HepG2 (cell line): ENCODE results near the gene RCCD1. TPM values are rescaled to one million over a fixed set of nuclear protein-coding genes. Genes with fewer than 3 reads are reported as not detected.

Source experiments
- ERF ChIP-seq: IDR thresholded peaks from 2 replicates; pipeline ENCODE4 v1.6.1; 2018; ENCODE audit warnings: missing biosample characterization, missing genetic modification reagents
- GTF3A ChIP-seq: sonication (generic); formaldehyde crosslinking; conservative IDR thresholded peaks from 2 replicates; pipeline ENCODE4 v1.4.0; 2020; ENCODE audit warnings: mild to moderate bottlenecking, missing genetic modification reagents
- HMG20B ChIP-seq: conservative IDR thresholded peaks from 2 replicates; pipeline ENCODE4 v1.6.1; 2016; ENCODE audit warnings: missing genetic modification reagents, missing compliant biosample characterization
- HNRNPH1 ChIP-seq: fragments of 200-400 bp; formaldehyde crosslinking; optimal IDR thresholded peaks from 2 replicates; pipeline ENCODE3; 2017; ENCODE audit warnings: mild to moderate bottlenecking, low read depth, low read length
- HOXA7 ChIP-seq: sonication (generic); formaldehyde crosslinking; IDR thresholded peaks from 2 replicates; pipeline ENCODE4 v1.8.1; 2022; ENCODE audit warnings: mild to moderate bottlenecking, missing genetic modification reagents, moderate library complexity
- MEF2D ChIP-seq: sonication (generic); formaldehyde crosslinking; IDR thresholded peaks from 2 replicates; pipeline ENCODE4 v1.5.1; 2020; ENCODE audit warnings: mild to moderate bottlenecking, missing genetic modification reagents
- NR2F1 ChIP-seq, 2 experiments: fragments of 450-650 bp in 1 of 2; formaldehyde crosslinking in 1 of 2; IDR thresholded peaks; 2 replicates each; pipeline versions ENCODE4 v1.5.0 to v1.6.1; 2016 to 2020; ENCODE audit warnings: mild to moderate bottlenecking in 1 of 2, missing compliant biosample characterization in 1 of 2, missing genetic modification reagents in 1 of 2, moderate library complexity in 1 of 2
- ONECUT2 ChIP-seq: sonication (generic); formaldehyde crosslinking; IDR thresholded peaks from 2 replicates; pipeline ENCODE4 v1.4.0; 2020; ENCODE audit warnings: missing genetic modification reagents
- PHF8 ChIP-seq: sonication (generic); formaldehyde crosslinking; IDR thresholded peaks from 2 replicates; pipeline ENCODE4 v1.5.0; 2020; ENCODE audit warnings: missing genetic modification reagents
- RCOR2 ChIP-seq: IDR thresholded peaks from 2 replicates; pipeline ENCODE4 v1.6.1; 2016; ENCODE audit warnings: missing biosample characterization, missing genetic modification reagents
- SALL2 ChIP-seq: sonication (generic); formaldehyde crosslinking; IDR thresholded peaks from 2 replicates; pipeline ENCODE4 v1.8.1; 2023; ENCODE audit warnings: mild to moderate bottlenecking, missing genetic modification reagents, inconsistent platforms
- SNAI1 ChIP-seq: sonication (generic); formaldehyde crosslinking; IDR thresholded peaks from 2 replicates; pipeline ENCODE4 v1.5.0; 2020; ENCODE audit warnings: mild to moderate bottlenecking, missing genetic modification reagents, borderline replicate concordance
- ZFP1 ChIP-seq: IDR thresholded peaks from 2 replicates; pipeline ENCODE4 v1.6.1; 2016
- ZNF17 ChIP-seq: sonication (generic); formaldehyde crosslinking; IDR thresholded peaks from 2 replicates; pipeline ENCODE4 v1.5.0; 2020; ENCODE audit warnings: mild to moderate bottlenecking, missing genetic modification reagents
- ZNF563 ChIP-seq: sonication (generic); formaldehyde crosslinking; IDR thresholded peaks from 2 replicates; pipeline ENCODE4 v1.8.0; 2022; ENCODE audit warnings: mild to moderate bottlenecking, moderate library complexity, missing genetic modification reagents
- ZNF747 ChIP-seq: sonication (generic); formaldehyde crosslinking; IDR thresholded peaks from 2 replicates; pipeline ENCODE4 v1.8.1; 2023; ENCODE audit warnings: missing genetic modification reagents, mild to moderate bottlenecking, borderline replicate concordance
- polyA plus RNA-seq, 8 experiments: library from polyadenylated mRNA; depleted of rRNA in 3 of 8; stranded (reverse) in 7 of 8; unstranded in 1 of 8; fragments of >200 nt; fragmentation: Illumina TruSeq in 4 of 8; extraction: Trizol in 4 of 8; gene quantifications; 2 replicates each; pipeline versions ENCODE4 v1.2.1 to v1.2.3, GENCODE V29; 2011 to 2016; ENCODE audit warnings: low read depth in 4 of 8, missing spikeins in 1 of 8, mixed read lengths in 1 of 8; ENCODE audit not compliant: insufficient read depth in 1 of 8
- total RNA-seq, 5 experiments: library from RNA; depleted of rRNA; stranded (reverse); fragments of >200 nt; fragmentation: Illumina TruSeq; extraction: Trizol; gene quantifications; 2 replicates each; pipeline ENCODE4 v1.2.3, GENCODE V29; 2016; ENCODE audit warnings: low read depth in 1 of 5
- TF ChIP-seq, protein P1 (sequence below): sonication (generic); formaldehyde crosslinking; IDR thresholded peaks from 2 replicates; pipeline ENCODE4 v1.8.1; 2022; ENCODE audit warnings: low read depth, mild to moderate bottlenecking, missing genetic modification reagents
- TF ChIP-seq, protein P2 (sequence below): sonication (generic); formaldehyde crosslinking; IDR thresholded peaks from 2 replicates; pipeline ENCODE4 v1.5.1; 2020; ENCODE audit warnings: mild to moderate bottlenecking, missing genetic modification reagents, borderline replicate concordance
- TF ChIP-seq, protein P3 (sequence below): sonication (generic); formaldehyde crosslinking; IDR thresholded peaks from 2 replicates; pipeline ENCODE4 v1.4.0; 2020; ENCODE audit warnings: mild to moderate bottlenecking, missing genetic modification reagents

Gene RCCD1
- total and polyA plus RNA-seq, 2 of the 13 experiments (the other 11 are each of a cell fraction or from before 2014, with no cell fraction given) = 14.1 to 15.1 TPM

DNA sequence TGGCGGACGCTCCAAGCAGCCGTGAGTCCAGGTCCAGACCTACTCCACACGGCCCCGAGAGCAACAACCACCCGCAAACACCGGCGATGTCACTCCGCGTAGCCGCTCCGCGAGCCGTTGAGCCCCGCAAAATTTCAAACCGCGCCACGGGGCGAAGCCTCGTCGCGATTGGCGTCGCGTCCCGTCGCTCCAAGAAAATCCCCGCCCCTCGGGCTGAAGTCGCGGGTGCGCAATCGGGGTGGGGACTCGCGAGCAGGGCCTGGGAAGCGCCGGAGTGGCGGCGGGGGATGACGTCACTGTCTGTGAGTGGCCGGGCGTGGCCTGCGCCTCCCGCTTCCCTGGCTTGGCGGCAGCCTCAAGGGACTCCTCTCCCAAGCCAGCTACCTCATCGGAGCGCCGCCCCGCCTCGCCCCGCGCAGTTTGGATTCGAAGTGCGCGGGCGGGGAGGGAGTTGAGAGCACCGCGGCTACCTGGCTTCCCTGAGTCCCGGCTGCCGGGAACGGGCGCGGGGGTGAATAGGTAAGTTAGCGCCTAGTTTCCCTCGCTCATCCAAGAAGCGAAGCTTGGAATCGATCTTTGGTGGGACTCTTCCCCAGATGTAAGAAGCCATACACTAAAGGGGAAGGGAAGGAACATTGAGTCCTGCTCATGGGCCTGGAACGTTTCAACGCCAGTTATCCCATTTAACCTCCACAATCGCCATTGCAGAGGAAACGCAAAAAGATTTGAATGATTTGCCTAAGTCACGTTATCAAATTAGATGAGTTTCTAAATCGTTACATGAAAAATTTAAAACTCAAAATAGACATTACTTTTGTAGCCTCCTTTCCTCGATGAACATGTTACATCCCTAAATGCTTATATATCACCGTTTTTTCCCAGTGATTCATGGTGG lies 40.0 kb downstream of the RCCD1 start, which contains the start of gene PRC1 (continued):
- TF ChIP-seq HMG20B (CRISPR knock-in tag) (0 out of 2 replicates have a peak, but pooled peaks have one; percentile 49), ZNF563 (CRISPR knock-in tag) (peak; percentile 89), SALL2 (no peak; the same call in none of the 2 replicates), RCOR2 (CRISPR knock-in tag) (no peak), HNRNPH1 (no peak), ONECUT2 (no peak), ZNF747 (CRISPR knock-in tag) (peak; percentile 83; the same call in 1 of the 2 replicates), NR2F1 (CRISPR knock-in tag; IDR thresholded peaks at IDR 0.05) (no peak), MEF2D (CRISPR knock-in tag) (peak; percentile 50; the same call in 1 of the 2 replicates), GTF3A (no peak), ERF (CRISPR knock-in tag) (peak; percentile 58; the same call in 1 of the 2 replicates), SNAI1 (CRISPR knock-in tag) (no peak), HOXA7 (CRISPR knock-in tag) (0 out of 2 replicates have a peak, but pooled peaks have one; percentile 36), PHF8 (CRISPR knock-in tag) (peak; percentile 90), ZNF17 (CRISPR knock-in tag) (no peak), ZFP1 (no peak)
- TF ChIP-seq, protein P1, sequence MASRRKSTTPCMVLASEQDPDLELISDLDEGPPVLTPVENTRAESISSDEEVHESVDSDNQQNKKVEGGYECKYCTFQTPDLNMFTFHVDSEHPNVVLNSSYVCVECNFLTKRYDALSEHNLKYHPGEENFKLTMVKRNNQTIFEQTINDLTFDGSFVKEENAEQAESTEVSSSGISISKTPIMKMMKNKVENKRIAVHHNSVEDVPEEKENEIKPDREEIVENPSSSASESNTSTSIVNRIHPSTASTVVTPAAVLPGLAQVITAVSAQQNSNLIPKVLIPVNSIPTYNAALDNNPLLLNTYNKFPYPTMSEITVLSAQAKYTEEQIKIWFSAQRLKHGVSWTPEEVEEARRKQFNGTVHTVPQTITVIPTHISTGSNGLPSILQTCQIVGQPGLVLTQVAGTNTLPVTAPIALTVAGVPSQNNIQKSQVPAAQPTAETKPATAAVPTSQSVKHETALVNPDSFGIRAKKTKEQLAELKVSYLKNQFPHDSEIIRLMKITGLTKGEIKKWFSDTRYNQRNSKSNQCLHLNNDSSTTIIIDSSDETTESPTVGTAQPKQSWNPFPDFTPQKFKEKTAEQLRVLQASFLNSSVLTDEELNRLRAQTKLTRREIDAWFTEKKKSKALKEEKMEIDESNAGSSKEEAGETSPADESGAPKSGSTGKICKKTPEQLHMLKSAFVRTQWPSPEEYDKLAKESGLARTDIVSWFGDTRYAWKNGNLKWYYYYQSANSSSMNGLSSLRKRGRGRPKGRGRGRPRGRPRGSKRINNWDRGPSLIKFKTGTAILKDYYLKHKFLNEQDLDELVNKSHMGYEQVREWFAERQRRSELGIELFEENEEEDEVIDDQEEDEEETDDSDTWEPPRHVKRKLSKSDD (CRISPR knock-in tag) = peak; percentile 80; the same call in 1 of the 2 replicates
- TF ChIP-seq, protein P2, sequence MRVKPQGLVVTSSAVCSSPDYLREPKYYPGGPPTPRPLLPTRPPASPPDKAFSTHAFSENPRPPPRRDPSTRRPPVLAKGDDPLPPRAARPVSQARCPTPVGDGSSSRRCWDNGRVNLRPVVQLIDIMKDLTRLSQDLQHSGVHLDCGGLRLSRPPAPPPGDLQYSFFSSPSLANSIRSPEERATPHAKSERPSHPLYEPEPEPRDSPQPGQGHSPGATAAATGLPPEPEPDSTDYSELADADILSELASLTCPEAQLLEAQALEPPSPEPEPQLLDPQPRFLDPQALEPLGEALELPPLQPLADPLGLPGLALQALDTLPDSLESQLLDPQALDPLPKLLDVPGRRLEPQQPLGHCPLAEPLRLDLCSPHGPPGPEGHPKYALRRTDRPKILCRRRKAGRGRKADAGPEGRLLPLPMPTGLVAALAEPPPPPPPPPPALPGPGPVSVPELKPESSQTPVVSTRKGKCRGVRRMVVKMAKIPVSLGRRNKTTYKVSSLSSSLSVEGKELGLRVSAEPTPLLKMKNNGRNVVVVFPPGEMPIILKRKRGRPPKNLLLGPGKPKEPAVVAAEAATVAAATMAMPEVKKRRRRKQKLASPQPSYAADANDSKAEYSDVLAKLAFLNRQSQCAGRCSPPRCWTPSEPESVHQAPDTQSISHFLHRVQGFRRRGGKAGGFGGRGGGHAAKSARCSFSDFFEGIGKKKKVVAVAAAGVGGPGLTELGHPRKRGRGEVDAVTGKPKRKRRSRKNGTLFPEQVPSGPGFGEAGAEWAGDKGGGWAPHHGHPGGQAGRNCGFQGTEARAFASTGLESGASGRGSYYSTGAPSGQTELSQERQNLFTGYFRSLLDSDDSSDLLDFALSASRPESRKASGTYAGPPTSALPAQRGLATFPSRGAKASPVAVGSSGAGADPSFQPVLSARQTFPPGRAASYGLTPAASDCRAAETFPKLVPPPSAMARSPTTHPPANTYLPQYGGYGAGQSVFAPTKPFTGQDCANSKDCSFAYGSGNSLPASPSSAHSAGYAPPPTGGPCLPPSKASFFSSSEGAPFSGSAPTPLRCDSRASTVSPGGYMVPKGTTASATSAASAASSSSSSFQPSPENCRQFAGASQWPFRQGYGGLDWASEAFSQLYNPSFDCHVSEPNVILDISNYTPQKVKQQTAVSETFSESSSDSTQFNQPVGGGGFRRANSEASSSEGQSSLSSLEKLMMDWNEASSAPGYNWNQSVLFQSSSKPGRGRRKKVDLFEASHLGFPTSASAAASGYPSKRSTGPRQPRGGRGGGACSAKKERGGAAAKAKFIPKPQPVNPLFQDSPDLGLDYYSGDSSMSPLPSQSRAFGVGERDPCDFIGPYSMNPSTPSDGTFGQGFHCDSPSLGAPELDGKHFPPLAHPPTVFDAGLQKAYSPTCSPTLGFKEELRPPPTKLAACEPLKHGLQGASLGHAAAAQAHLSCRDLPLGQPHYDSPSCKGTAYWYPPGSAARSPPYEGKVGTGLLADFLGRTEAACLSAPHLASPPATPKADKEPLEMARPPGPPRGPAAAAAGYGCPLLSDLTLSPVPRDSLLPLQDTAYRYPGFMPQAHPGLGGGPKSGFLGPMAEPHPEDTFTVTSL (CRISPR knock-in tag) = no peak
- TF ChIP-seq, protein P3, sequence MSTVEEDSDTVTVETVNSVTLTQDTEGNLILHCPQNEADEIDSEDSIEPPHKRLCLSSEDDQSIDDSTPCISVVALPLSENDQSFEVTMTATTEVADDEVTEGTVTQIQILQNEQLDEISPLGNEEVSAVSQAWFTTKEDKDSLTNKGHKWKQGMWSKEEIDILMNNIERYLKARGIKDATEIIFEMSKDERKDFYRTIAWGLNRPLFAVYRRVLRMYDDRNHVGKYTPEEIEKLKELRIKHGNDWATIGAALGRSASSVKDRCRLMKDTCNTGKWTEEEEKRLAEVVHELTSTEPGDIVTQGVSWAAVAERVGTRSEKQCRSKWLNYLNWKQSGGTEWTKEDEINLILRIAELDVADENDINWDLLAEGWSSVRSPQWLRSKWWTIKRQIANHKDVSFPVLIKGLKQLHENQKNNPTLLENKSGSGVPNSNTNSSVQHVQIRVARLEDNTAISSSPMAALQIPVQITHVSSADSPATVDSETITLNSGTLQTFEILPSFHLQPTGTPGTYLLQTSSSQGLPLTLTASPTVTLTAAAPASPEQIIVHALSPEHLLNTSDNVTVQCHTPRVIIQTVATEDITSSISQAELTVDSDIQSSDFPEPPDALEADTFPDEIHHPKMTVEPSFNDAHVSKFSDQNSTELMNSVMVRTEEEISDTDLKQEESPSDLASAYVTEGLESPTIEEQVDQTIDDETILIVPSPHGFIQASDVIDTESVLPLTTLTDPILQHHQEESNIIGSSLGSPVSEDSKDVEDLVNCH (CRISPR knock-in tag) = no peak
